Glomerular visceral epithelial cell (primary cell): Measurements from ENCODE around the gene SH3BP5.
"Not testable (repeated sequence)": the region's sequence is repeated elsewhere in the genome, so short reads cannot be mapped to it uniquely, and the experiment has no call there.

Experiments
- DNase-seq: peaks from one replicate; pipeline ENCODE4 v3.0.0-alpha.2; 2016; ENCODE audit errors: extremely low spot score

The SH3BP5 gene

GRCh38 chr3:15332405-15333098, at the start of gene SH3BP5:
SH3BP5 (minus strand) TSS chr3:15332586; CDS start chr3:15332408, 178 bp downstream.
- peak; percentile 72 for DNase-seq

GRCh38 chr3:15380980-15381890, 48.8 kb upstream of the SH3BP5 start:
- DNase-seq: no peak

- DNase-seq: peak; percentile 88
Measured at GRCh38 chr3:15377961-15378791, 45.8 kb upstream of the SH3BP5 start.

GRCh38 chr3:15375461-15376000, 43.1 kb upstream of the SH3BP5 start:
- DNase-seq: no peak

GRCh38 chr3:15372918-15373317, 40.5 kb upstream of the SH3BP5 start:
- DNase-seq: no peak

- no peak for DNase-seq
Measured at GRCh38 chr3:15368561-15369135, 36.3 kb upstream of the SH3BP5 start.

GRCh38 chr3:15367059-15367458, 34.7 kb upstream of the SH3BP5 start:
- DNase-seq: no peak

- DNase-seq: peak; percentile 10
Measured at GRCh38 chr3:15364078-15364477, 31.7 kb upstream of the SH3BP5 start.

GRCh38 chr3:15361494-15362214, 29.3 kb upstream of the SH3BP5 start:
- DNase-seq: peak; percentile 30

GRCh38 chr3:15360788-15361493, 28.6 kb upstream of the SH3BP5 start:
- DNase-seq: peak; percentile 25

- no peak for DNase-seq
Measured at GRCh38 chr3:15359677-15360397, 27.5 kb upstream of the SH3BP5 start.

- not testable (repeated sequence) for DNase-seq
Measured at GRCh38 chr3:15356651-15357061, 24.3 kb upstream of the SH3BP5 start.

- DNase-seq: no peak
Measured at GRCh38 chr3:15356176-15356575, 23.8 kb upstream of the SH3BP5 start.

- DNase-seq: no peak
Measured at GRCh38 chr3:15355086-15355485, 22.7 kb upstream of the SH3BP5 start.

- no peak for DNase-seq
Measured at GRCh38 chr3:15354485-15354884, 22.1 kb upstream of the SH3BP5 start.

- DNase-seq: no peak
Measured at GRCh38 chr3:15350141-15350540, 17.8 kb upstream of the SH3BP5 start.

GRCh38 chr3:15349438-15349837, 17.1 kb upstream of the SH3BP5 start:
- not testable (repeated sequence) for DNase-seq

GRCh38 chr3:15348246-15348645, 15.9 kb upstream of the SH3BP5 start:
- DNase-seq: no peak

- DNase-seq: no peak
Measured at GRCh38 chr3:15347737-15348110, 15.3 kb upstream of the SH3BP5 start.
